22Rv1 (cell line): Measurements from ENCODE around the gene PIK3AP1.
"Not testable (repeated sequence)": the region's sequence is repeated elsewhere in the genome, so short reads cannot be mapped to it uniquely, and the experiment has no call there.

Source experiments
- H3K27ac ChIP-seq: fragments of 450-650 bp; 2 replicates; pipeline ENCODE4 v1.5.1; 2017
- CTCF ChIP-seq: fragments of 450-650 bp; IDR thresholded peaks from 2 replicates; pipeline ENCODE4 v1.5.1; 2017; ENCODE audit warnings: mild to moderate bottlenecking
- ZFX ChIP-seq: fragments of 450-650 bp; IDR thresholded peaks from 2 replicates; pipeline ENCODE4 v1.6.1; 2017; ENCODE audit warnings: antibody characterized with exemption, borderline replicate concordance

PIK3AP1 gene

DNA sequence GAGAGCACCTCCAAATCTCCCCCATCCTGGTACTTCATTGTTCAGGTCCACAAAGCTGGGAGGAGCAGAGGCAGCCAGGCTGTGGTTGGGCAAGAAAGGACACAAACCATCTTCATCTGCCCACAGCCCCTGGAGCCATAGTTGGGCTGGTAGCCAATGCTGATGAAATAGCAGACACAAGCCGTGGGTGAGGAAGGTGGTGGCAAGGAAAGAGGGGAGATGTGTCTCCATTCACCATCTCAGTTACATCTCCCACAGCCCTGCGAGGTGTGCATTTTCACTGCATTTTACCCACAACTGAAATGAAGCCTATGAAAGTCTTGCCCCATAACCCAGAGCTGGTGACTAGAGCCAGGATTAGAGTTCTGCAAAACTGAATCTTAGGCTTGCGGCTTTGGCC is 35.0 kb downstream of the PIK3AP1 start:
- TF ChIP-seq CTCF = no peak
- no peak for TF ChIP-seq ZFX
- no peak overlapping the region for H3K27ac ChIP-seq

GRCh38 chr10:96684826-96685225 is 35.5 kb downstream of the PIK3AP1 start:
- TF ChIP-seq CTCF = no peak
- TF ChIP-seq ZFX = no peak

DNA sequence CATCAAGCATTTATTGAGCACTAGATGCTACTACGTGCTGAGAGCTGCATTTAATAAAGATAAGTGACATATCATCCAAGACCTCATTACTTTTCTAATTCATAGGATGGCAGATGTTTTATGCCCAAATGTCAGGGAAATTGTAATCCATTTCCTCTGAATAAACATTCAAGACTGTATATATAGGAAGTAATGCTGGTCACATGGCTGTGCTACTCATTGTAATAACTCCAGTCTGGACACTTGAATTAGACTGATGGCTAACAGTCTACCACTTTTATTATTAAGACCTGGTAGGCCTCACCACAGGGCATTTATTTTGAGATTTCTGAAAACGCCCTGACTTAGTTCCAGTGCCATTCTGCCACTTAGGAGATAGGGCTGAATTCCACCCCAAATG is 36.6 kb downstream of the PIK3AP1 start:
- TF ChIP-seq ZFX (no peak), CTCF (no peak)
- no peak overlapping the region for H3K27ac ChIP-seq

More at GRCh38 chr10:96684826-96685225, 35.5 kb downstream of the PIK3AP1 start:
- H3K27ac ChIP-seq = no peak overlapping the region

DNA sequence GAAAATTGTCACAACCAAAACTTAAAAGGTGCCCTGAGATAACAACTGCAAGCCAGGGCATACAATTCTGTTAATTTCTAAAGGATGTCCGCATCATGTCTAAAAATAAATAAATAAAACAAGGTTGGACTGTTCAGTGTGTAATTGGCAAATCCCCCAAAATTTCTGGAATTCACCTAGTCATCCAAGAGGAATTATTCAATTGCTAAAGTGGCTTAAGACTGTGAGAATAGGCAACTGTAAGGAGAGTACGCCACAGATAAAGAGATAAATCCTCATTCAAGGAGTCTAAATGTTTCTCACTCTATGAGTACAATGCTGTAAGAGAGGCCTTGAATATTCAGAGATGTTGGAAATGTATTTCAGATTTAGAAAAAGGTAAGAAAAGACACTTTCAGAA is 37.2 kb downstream of the PIK3AP1 start:
- H3K27ac ChIP-seq = no peak overlapping the region
- TF ChIP-seq ZFX (no peak), CTCF (no peak)

- no peak for TF ChIP-seq CTCF
- TF ChIP-seq ZFX = no peak
- no peak overlapping the region for H3K27ac ChIP-seq
These were observed 38.8 kb downstream of the PIK3AP1 start for GRCh38 chr10:96681524-96681923.

GRCh38 chr10:96680463-96680862 is 39.9 kb downstream of the PIK3AP1 start:
- H3K27ac ChIP-seq = not testable (repeated sequence)

DNA sequence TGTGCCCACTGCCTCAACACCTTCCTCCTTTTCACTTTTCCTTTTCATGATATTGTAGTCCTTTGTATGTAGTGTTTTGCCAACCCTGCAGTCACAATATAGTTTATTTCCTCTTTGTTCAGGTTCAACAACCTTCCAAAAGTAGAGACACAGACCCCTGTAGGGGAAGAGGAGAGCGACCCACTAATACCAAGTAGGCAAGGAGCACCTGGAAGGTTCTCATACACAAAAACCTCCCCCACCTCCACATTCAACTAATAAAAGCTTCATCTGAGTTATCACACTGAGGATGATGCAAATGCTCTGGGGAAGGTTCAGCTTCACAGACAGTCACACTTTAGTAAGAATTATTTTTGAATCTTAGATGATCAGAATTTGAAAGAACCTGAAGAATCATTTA is 41.6 kb downstream of the PIK3AP1 start:
- H3K27ac ChIP-seq = no peak overlapping the region
- TF ChIP-seq ZFX (no peak), CTCF (no peak)

DNA sequence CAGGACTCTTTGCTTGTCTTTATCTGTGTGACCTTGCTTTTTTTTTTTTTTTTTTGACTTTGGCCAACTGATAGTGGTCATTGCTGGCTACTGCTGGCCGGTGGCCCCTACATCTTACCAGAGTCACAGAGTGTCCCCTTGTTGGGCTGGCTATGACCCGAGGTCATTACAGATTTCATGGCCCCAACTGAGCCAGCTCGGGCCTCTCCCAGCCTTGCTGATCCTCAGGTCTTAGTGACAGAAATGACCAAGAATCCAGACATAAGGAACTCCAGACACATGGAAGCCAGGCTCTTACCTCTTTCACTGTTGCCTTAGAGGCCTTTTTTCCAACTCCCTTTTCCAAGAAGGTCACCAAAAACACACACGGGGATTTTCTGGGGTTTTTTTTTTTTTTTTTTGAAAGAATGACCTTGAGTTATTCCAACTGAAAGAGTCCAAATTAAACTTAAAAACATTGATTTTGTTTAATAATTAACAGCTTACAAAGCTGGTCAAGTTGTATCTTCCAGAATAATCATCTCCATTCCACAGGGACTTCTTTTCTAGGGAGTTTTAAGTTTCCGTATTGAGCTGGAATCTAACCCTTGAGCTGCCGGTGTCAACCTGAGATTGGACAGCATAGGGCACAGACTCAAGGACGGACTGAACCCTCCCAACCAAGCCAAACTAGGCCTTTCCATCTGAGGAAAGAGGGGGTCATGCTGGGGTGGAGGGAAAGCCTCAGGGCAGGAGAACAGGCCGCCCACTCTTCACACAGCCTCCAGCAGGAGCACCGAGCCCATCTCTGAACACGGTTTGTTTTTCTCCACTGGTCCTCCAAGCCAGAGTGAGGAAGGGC is 43.8 kb downstream of the PIK3AP1 start:
- TF ChIP-seq ZFX = no peak
- no peak for TF ChIP-seq CTCF
- no peak overlapping the region for H3K27ac ChIP-seq
